Gastroesophageal sphincter (tissue), 4 donors: ENCODE results near the gene SPATA6L. TPM values are rescaled to one million over a fixed set of nuclear protein-coding genes. Genes with fewer than 3 reads are reported as not detected.

Experiments used
- ATAC-seq: fragments of 150-250 bp; one replicate; pipeline ENCODE4 v1.9.1; 2016; ENCODE audit warnings: mild to moderate bottlenecking, moderate library complexity
- H3K27ac ChIP-seq, 4 donors: fragments of 200-600 bp; sonication (generic) in 3 of 4; 1 replicate in 3 of 4; 2 replicates in 1 of 4; pipeline ENCODE4 v1.5.1; 2016 to 2019
- H3K27me3 ChIP-seq: fragments of 200-600 bp; sonication (generic); one replicate; pipeline ENCODE4 v1.5.1; 2019
- H3K36me3 ChIP-seq, 2 donors: fragments of 200-600 bp; sonication (generic); one replicate each; pipeline ENCODE4 v1.5.1; 2019; ENCODE audit warnings: control low read depth in 1 of 2
- H3K4me1 ChIP-seq, 3 donors: fragments of 200-600 bp; sonication (generic); 1 replicate in 2 of 3; 2 replicates in 1 of 3; pipeline ENCODE4 v1.5.1; 2016 to 2019; ENCODE audit warnings: control low read depth in 2 of 3
- H3K4me3 ChIP-seq, 2 donors: fragments of 200-600 bp; sonication (generic); one replicate each; pipeline ENCODE4 v1.5.1; 2019; ENCODE audit warnings: mild to moderate bottlenecking in 1 of 2, moderate library complexity in 1 of 2
- H3K9me3 ChIP-seq, 3 donors: fragments of 200-600 bp; sonication (generic); one replicate each; pipeline ENCODE4 v1.5.1; 2017 to 2019; ENCODE audit warnings: control low read depth in 2 of 3
- CTCF ChIP-seq, 4 experiments: fragments of 200-600 bp in 2 of 4; fragments of 450-650 bp in 2 of 4; sonication (generic) in 1 of 4; IDR thresholded peaks; one replicate each; pipeline ENCODE4 v1.5.1; 2017 to 2019; ENCODE audit warnings: antibody characterized with exemption in 4 of 4, mild to moderate bottlenecking in 2 of 4, moderate library complexity in 2 of 4
- EP300 ChIP-seq: sonication (generic); formaldehyde crosslinking; IDR thresholded peaks from one replicate; pipeline ENCODE4 v1.6.1; 2017; ENCODE audit warnings: antibody characterized with exemption, mild to moderate bottlenecking
- POLR2A ChIP-seq, 2 donors: fragments of 450-650 bp; IDR thresholded peaks; one replicate each; pipeline ENCODE4 v1.6.1; 2017; ENCODE audit warnings: antibody characterized with exemption in 2 of 2, mild to moderate bottlenecking in 2 of 2, moderate library complexity in 1 of 2
- POLR2AphosphoS5 ChIP-seq: sonication (generic); formaldehyde crosslinking; IDR thresholded peaks from one replicate; pipeline ENCODE4 v1.6.1; 2017; ENCODE audit warnings: antibody characterized with exemption
- WGBS, 2 donors: methylation state at CpG; one replicate each; pipeline ENCODE4 v1.1.5; 2018; ENCODE audit warnings: low coverage in 1 of 2; 5-methylcytosine and 5-hydroxymethylcytosine counted together
- total RNA-seq, 4 donors: library from RNA; depleted of rRNA; stranded (reverse); fragments of >200 nt; gene quantifications; one replicate each; pipeline ENCODE4 v1.1.0, GENCODE V29; 2016

The SPATA6L gene, protein sequence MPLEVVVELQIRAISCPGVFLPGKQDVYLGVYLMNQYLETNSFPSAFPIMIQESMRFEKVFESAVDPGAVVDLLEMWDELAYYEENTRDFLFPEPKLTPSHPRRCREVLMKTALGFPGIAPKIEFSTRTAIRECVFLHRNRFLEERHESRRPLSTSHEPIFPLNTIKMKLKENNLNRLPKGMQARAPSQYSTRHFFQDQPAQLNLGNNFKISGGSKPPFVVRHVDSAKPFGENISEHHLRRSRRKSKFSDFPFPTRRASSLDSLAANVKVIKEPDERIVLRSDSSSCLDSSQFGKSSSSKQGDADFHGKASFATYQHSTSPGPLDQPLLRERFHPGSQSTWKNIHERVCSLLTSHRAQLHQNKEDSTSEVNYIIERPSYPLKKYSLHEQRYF
- total RNA-seq = 1 to 10 TPM in 1 of 4 donors, under 1 TPM in 3; 0.69 to 1.9 (median 0.83) TPM

- Histone ChIP-seq H3K9me3 (no peaks in the 10 kb centered on the region), H3K27ac (peak within 1 kb of the TSS; percentile 26 to 79 (median 63)), H3K27me3 (no peaks in the 10 kb centered on the region), H3K4me3 (peak within 1 kb of the TSS; percentile 53 to 75), H3K36me3 (no peaks in the 10 kb centered on the region), H3K4me1 (peaks cover 0 to 56% (median 13%) of the 10 kb centered on the region in 3 donors)
- TF ChIP-seq POLR2A (IDR thresholded peaks at IDR 0.05) (peak in 1 of 2 donors; percentile 15), CTCF (IDR thresholded peaks at IDR 0.05) (peak in 2 of 4 experiments; percentile 10 to 42), POLR2AphosphoS5 (no peak), EP300 (no peak)
- 2% methylated on average over 5 to 14 of the region's 36 CpGs for WGBS, 2 donors
- peak; percentile 39 for ATAC-seq
These were observed at the start of gene SPATA6L for GRCh38 chr9:4666042-4666699. Gene SPATA6L, minus strand, starts transcription at chr9:4666480. Its CDS starts 230 bp downstream, at chr9:4666250.

DNA sequence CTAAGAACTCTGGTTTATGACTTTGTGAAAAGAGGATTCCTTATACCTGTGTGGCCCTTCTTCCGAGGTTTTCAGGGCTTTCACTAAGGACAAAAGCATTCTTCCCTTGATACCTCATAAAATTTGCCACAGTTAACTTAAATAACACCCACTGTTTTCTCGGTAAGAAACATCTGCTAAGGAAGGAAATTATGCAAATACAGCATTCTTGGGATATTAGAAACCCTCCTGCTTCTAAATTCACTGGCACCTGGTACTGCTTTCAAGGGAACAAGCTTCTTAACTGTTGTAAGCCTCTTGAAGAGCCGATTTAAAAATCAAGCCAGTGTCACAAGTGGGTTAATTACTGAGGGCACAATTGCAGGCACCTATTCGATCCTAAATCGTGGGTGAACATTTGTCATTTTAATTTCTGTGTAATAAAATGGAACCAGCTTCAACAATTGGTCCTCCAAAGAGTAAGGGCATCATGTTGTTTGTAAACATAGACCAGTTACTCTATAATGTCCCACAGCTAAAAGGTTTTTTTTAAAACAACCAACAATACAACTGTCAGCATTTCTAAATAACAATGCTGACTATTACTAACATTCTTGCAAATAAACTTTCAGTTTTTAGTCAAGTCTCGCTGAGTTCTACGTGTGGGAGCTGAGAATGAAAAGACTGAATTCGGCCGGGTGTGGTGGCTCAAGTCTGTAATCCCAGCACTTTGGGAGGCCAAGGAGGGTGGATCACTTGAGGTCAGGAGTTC lies 48.2 kb upstream of the SPATA6L start:
- Histone ChIP-seq H3K27ac (no peak overlapping the region), H3K36me3 (peaks cover 4 to 88% of the 10 kb centered on the region in 2 donors), H3K27me3 (no peaks in the 10 kb centered on the region), H3K4me1 (peaks cover 0 to 6% (median 0%) of the 10 kb centered on the region in 3 donors), H3K4me3 (no peak overlapping the region), H3K9me3 (no peaks in the 10 kb centered on the region)
- TF ChIP-seq POLR2AphosphoS5 (no peak), EP300 (no peak), CTCF (IDR thresholded peaks at IDR 0.05) (no peak), POLR2A (IDR thresholded peaks at IDR 0.05) (no peak)
- ATAC-seq = no peak
- WGBS, 2 donors = 83 to 84% methylated on average over 4 to 9 of the region's 9 CpGs

- ATAC-seq = peak; percentile 53
- no peaks in the 10 kb centered on the region for H3K9me3 ChIP-seq
- no peaks in the 10 kb centered on the region for H3K27me3 ChIP-seq
- H3K4me3 ChIP-seq = no peak overlapping the region
- WGBS, 2 donors = 53 to 67% methylated on average over 5 to 7 of the region's 7 CpGs
- H3K36me3 ChIP-seq = peaks cover 4 to 83% of the 10 kb centered on the region in 2 donors
- no peak overlapping the region for H3K27ac ChIP-seq
- TF ChIP-seq EP300 (no peak), POLR2A (IDR thresholded peaks at IDR 0.05) (no peak), CTCF (IDR thresholded peaks at IDR 0.05) (no peak), POLR2AphosphoS5 (no peak)
- peaks cover 0 to 12% (median 0%) of the 10 kb centered on the region in 3 donors for H3K4me1 ChIP-seq
These were observed 47.6 kb upstream of the SPATA6L start for GRCh38 chr9:4713849-4714248.

GRCh38 chr9:4709380-4709779 lies 43.1 kb upstream of the SPATA6L start:
- Histone ChIP-seq H3K9me3 (no peaks in the 10 kb centered on the region), H3K27me3 (no peaks in the 10 kb centered on the region), H3K4me1 (peaks cover 0 to 27% (median 0%) of the 10 kb centered on the region in 3 donors), H3K36me3 (peaks cover 0 to 72% of the 10 kb centered on the region in 2 donors), H3K27ac (peak overlapping the region in 1 of 4 donors; percentile 8), H3K4me3 (no peak overlapping the region)
- no peak for ATAC-seq
- TF ChIP-seq POLR2AphosphoS5 = no peak
- no peak for TF ChIP-seq EP300
